ENCODE results near the gene OR5D14.

The OR5D14 gene

DNA sequence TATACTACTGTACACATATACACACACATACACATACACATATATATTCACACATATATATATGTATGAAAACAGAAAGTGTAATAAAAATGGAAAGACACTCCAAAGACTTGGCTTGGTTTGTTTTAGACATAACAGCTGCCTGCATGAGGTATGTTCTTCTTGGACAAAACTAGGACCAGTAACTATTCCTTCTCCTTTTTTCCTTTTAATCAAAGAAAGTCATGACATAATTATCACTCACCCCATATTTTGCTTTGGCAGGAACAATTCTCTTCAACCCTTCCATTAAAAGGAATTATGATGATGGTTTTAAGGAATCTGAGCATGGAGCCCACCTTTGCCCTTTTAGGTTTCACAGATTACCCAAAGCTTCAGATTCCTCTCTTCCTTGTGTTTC lies at the start of gene OR5D14:
Gene OR5D14, plus strand, starts transcription at position 301 of the 400 bp plus-strand sequence. Its CDS starts 0 bp downstream, at position 301.
- no peak for DNase-seq (ENCODE audit: low read depth)

- DNase-seq (ENCODE audit: low read depth) = no peak
These were observed 22.2 kb upstream of the OR5D14 start, which contains the start of gene OR5D13 for GRCh38 chr11:55773138-55773537. Gene OR5D13 (plus strand): TSS chr11:55773438. CDS start chr11:55773438, 0 bp downstream.

GRCh38 chr11:55791606-55792005 lies 3.8 kb upstream of the OR5D14 start:
- DNase-seq (ENCODE audit: low read depth) = no peak

- no peak for DNase-seq (ENCODE audit: low read depth)
These were observed 2.0 kb upstream of the OR5D14 start for GRCh38 chr11:55793321-55793720.

DNA sequence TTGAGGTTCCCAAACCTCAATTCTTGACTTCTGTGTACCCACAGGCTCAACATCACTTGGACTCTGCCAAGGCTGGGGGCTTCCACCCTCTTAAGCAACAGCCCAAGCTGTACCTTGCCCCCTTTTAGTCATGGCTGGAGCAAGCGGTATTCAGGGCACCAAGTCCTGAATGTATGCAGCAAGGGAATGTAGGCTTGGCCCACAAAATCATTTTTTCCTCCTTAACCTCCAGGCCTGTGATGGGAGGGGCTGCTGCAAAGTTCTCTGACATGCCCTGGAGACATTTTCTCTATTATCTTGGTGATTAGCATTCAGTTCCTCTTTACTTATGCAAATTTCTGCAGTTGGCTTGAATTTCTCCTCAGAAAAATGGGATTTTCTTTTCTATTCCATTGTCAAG lies 10.9 kb downstream of the OR5D14 start:
- DNase-seq (ENCODE audit: low read depth) = no peak

GRCh38 chr11:55811067-55811466 lies 15.7 kb downstream of the OR5D14 start, which contains the start of gene OR5L1:
Gene OR5L1 (plus strand): TSS chr11:55811367. CDS start chr11:55811467, 100 bp downstream.
- DNase-seq (ENCODE audit: low read depth) = no peak

DNA sequence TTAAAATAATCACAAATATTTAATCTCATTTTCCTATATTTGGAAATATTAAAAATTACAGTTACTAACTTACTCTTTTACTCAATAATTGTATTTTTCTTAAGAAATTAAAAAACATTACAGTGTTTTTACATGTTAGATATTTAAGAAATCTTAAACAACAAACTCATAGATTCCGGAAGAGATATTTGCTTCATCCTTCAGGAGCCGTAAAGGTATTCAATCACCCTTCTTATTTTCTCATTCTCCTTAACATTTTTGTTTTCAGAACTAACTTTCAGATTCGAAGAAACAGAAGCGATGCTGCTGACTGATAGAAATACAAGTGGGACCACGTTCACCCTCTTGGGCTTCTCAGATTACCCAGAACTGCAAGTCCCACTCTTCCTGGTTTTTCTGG lies 24.0 kb downstream of the OR5D14 start, which contains the start of gene OR5D18:
Gene OR5D18, plus strand, starts transcription at position 301 of the 400 bp plus-strand sequence. Its CDS starts 0 bp downstream, at position 301.
- DNase-seq (ENCODE audit: low read depth) = no peak

DNA sequence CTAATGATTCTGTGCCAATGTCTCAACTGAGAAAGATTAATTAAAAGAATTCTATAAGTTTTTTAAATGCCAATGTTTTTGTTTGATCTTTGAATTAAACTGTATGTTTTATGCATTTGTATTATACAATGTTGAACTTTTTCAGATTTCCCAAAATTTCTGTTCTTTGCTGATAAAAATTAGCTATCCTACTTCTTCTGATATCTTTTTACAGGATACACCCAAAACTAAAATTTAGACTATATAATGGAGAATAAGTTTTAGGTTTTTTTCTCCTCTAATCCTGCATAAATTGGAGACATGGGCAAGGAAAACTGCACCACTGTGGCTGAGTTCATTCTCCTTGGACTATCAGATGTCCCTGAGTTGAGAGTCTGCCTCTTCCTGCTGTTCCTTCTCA lies 31.6 kb downstream of the OR5D14 start, which contains the start of gene OR5L2:
Gene OR5L2, plus strand, starts transcription at position 301 of the 400 bp plus-strand sequence. Its CDS starts 0 bp downstream, at position 301.
- DNase-seq (ENCODE audit: low read depth) = no peak

DNA sequence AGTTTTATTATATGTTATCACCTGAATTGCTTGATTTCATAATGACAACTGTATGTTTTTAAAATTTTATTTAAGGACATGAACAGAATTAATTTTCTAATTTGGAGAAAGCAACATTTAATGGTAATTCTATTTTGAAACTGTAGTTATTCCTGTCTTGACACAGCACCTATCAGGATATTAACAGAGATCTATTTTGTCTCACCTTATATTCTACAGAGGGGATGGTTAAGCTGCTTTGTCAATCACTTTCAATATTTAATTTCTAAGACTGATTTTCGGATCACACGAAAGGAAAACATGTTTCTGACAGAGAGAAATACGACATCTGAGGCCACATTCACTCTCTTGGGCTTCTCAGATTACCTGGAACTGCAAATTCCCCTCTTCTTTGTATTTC lies 43.1 kb downstream of the OR5D14 start, which contains the start of gene OR5D16:
Gene OR5D16, plus strand, starts transcription at position 301 of the 400 bp plus-strand sequence. Its CDS starts 0 bp downstream, at position 301.
- no peak for DNase-seq (ENCODE audit: low read depth)

Measured in stimulated activated CD8-positive, alpha-beta memory T cell treated with anti-CD3 and anti-CD28 coated beads, Interleukin-12 subunit alpha, Interleukin-12 subunit beta, amount 100 ng/mL, for 1 hour (primary cell).